HFF-Myc (cell line): ENCODE data around the gene TIMM10B.
A peak's percentile ranks its signal among the peaks of the same experiment; 100 is the strongest.

Experiments
- DNase-seq: peaks from one replicate; pipeline ENCODE4 v3.0.0-alpha.2; 2011; ENCODE audit warnings: low read depth; ENCODE audit errors: extremely low read depth
- H3K4me3 ChIP-seq: replicated peaks from 2 replicates; pipeline ENCODE4 v1.5.1; 2011; ENCODE audit warnings: low read depth, mild to moderate bottlenecking, control low read depth, low read length
- TF ChIP-seq, protein P1 (sequence below): IDR thresholded peaks from 2 replicates; pipeline ENCODE4 v1.5.1; 2012; ENCODE audit warnings: mild to moderate bottlenecking, low read depth, low read length, control low read depth; ENCODE audit errors: missing control alignments

Gene TIMM10B

DNA sequence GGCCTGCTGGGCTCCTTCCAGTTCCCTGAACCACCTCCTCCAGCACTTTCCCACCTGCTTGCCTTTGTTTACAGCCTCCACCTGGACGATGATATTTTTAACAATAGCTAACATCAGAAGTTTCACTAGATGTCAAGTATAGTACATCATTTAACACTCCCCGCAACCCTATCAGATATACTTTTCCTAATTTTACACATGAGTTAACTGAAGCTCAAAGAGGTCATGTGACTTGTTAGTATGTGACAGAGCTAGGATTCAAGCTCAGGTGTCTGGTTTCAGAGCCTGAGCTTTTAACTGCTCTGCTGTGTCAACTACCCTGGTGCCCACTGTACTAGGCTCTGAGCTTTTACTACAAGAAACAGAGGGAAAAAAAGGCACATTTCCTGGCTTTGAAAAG, 26.2 kb upstream of the TIMM10B start:
- H3K4me3 ChIP-seq, result no peak overlapping the region
- TF ChIP-seq, protein P1, sequence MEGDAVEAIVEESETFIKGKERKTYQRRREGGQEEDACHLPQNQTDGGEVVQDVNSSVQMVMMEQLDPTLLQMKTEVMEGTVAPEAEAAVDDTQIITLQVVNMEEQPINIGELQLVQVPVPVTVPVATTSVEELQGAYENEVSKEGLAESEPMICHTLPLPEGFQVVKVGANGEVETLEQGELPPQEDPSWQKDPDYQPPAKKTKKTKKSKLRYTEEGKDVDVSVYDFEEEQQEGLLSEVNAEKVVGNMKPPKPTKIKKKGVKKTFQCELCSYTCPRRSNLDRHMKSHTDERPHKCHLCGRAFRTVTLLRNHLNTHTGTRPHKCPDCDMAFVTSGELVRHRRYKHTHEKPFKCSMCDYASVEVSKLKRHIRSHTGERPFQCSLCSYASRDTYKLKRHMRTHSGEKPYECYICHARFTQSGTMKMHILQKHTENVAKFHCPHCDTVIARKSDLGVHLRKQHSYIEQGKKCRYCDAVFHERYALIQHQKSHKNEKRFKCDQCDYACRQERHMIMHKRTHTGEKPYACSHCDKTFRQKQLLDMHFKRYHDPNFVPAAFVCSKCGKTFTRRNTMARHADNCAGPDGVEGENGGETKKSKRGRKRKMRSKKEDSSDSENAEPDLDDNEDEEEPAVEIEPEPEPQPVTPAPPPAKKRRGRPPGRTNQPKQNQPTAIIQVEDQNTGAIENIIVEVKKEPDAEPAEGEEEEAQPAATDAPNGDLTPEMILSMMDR, result no peak
- DNase-seq, result no peak

DNA sequence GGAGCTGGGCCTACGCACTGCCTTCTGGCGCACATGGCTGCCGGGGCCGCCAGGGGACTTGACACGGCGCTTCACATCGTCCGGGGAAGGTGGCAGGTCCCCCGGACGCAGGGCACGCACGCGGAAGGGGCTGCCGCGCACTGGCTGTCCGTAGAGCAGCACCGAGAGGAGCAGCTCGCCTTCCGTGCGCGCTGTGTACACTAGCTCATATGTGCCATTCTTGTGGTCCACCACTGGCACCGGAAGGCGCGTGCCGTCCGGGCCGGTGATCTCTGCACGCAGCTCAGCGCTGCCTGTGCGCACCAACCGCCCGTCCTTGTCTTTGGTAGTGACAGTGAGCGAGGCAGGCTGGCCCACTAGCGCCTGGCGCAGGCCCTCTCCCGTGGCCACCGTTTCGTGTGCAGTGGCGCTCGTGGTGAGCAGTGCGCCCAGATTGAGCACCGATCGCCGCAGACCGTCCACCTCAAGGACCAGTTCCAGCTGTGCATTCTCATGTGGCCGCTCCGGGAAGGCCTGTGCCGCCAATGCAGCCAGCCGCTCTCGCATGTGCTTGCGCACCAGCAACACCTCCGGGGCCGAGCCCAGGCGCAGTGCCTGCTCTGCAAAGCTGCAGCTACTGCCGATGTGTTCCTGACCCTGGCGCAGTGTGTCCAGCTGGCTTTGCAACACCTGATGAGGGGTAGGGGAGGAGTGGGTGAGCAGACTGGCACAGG, 24.8 kb upstream of the TIMM10B start:
- no peak for DNase-seq
- TF ChIP-seq, protein P1, result no peak
- H3K4me3 ChIP-seq, result no peak overlapping the region

DNA sequence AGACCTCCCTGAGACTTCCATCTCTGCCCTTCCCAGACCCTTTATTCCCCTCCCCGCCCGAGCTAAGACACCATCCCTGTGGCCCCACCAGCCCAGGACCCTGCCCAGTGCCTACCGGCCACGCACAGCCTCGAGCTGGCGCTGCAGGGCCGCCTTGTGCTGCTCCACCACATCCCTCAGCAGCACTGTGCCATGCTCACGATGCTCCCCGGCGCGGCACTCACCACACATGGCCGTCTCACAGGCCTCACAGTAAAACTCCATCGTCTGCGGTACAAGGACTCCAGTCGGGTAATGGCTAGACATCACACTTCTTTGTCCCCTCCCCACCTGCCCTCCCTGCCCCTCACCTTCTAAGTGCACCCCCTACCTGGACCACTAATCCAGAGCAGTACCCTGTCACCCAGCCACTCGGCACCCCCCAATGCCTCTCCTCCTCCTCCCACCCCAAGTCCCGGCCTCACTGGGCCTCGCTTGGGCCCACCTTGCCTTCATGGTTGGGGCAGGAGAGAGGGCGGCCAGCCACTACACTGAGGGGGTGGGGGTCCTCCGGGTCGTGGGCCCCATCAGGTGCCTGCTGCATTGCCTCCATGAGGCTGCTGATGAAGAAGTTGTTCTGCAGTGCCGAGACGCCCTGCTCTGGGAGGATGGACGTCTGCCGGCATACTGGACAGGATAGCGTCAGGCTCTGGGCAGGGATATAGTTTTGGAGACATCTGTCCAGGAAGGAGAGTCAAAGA, 23.6 kb upstream of the TIMM10B start:
- DNase-seq, result no peak
- no peak overlapping the region for H3K4me3 ChIP-seq
- TF ChIP-seq, protein P1, result no peak

DNA sequence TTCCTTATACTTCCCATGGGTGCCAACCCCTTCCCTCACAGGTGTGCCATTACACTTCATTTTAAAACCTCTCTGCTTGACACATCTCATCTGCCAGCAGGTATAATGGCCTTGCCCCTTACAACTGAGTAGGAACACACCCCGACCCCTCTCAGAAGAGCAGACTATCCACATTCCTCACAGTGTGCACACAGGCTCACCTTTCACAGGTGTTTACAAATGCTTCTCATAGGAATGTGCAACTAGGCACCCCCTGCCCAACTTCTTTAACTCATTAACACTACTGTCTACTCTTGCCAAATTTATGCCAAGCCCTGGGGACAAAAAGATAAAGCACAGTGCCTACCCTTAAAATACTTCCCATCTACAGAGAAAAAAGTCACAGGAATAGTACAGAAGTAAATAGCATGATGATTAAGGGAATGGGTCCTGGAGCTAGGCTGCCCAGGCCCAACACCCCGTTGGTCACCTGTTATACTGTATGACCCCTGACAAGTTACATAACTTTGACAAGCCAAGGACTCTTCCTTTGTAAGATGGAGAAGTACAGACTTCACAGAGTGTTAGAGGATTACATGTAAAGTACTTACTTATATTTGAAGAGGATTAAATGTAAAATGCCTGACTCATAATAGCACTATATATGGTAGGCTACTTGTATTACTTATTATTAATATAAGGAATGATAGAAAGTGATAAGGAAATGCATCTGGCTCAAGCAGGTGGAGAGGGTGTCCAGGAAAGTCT, 22.8 kb upstream of the TIMM10B start:
- no peak overlapping the region for H3K4me3 ChIP-seq
- no peak for DNase-seq
- TF ChIP-seq, protein P1, result no peak

DNA sequence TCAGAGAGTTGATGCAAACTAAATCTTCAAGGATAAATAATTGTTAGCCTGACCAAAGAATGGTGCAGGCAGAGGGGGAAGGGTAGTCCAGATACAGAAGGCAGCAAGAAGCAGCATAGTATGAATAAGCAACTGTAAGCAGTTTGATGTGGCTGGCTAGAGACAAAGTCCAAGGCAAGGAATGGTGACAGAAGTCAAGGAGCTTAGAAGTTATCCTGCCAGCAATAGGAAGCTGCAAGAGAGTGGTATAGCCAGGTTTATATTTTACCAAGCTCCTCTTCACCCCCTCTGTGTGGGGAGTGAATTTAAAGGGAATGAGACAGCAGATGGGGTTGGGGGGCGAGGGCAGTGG, 22.2 kb upstream of the TIMM10B start:
- no peak for DNase-seq
- H3K4me3 ChIP-seq, result no peak overlapping the region
- TF ChIP-seq, protein P1, result no peak

DNA sequence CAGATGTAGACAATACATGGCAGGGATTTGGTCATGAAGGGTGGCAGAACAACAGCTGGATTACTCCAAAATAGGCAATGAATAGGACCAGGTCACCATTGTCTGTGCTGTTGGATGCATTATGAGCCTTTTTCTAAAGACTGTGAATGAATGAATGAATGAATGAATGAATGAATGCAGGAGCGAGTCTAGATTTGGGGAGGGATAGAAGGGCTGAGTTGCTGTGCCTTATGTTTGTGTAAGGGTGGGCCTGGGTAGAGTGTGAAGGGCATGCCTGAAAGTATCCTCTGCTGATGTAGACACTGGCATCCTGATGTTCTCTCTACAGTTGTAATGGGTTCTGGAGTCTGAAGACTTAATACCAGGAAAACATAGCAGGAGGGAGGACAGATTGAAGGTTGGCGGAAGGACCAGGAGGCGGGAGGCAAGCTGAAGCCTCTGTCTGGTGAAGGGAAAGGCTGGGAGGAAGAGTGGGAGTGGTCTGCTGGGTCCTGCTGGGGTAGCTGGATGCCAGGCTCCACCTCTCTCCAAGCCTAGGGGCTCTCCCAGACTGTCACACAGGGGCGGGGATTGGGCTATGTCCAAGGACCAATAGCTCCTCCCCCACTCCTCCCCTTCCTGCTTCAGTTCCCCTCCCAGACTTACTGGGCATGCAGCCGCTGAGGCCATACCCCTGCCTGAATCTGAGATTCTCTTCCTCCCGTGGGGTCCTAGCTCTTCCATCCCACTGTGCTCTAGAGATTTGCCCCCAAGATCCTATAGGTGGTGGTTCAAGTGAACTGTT, 12.4 kb upstream of the TIMM10B start:
- peak; percentile 59 for DNase-seq
- TF ChIP-seq, protein P1, result no peak
- H3K4me3 ChIP-seq, result no peak overlapping the region
